Gastrocnemius medialis (tissue), 4 donors: ENCODE data around the gene ST14. TPM values are rescaled to one million over a fixed set of nuclear protein-coding genes. Genes with fewer than 3 reads are reported as not detected.

Experiments used
- ATAC-seq, 2 donors: fragments of 150-250 bp; one replicate each; pipeline ENCODE4 v1.9.1; 2016
- DNase-seq, 2 donors: peaks; one replicate each; pipeline ENCODE4 v3.0.0-alpha.2; 2019
- H3K27ac ChIP-seq, 4 donors: fragments of 200-600 bp; sonication (generic); 1 replicate in 1 of 4; 2 replicates in 3 of 4; pipeline ENCODE4 v1.5.1; 2016 to 2018; ENCODE audit warnings: mild to moderate bottlenecking in 2 of 4, moderate library complexity in 1 of 4
- H3K27me3 ChIP-seq, 3 donors: fragments of 200-600 bp; sonication (generic) in 2 of 3; 1 replicate in 1 of 3; 2 replicates in 2 of 3; pipeline versions ENCODE4 v1.5.1 to v1.6.0; 2016 to 2019; ENCODE audit warnings: mild to moderate bottlenecking in 1 of 3, moderate library complexity in 1 of 3
- H3K36me3 ChIP-seq, 2 donors: fragments of 200-600 bp; sonication (generic) in 1 of 2; one replicate each; pipeline ENCODE4 v1.5.1; 2017 to 2018
- H3K4me1 ChIP-seq, 2 donors: fragments of 200-600 bp; sonication (generic) in 1 of 2; one replicate each; pipeline ENCODE4 v1.5.1; 2016 to 2017; ENCODE audit warnings: mild to moderate bottlenecking in 2 of 2
- H3K4me3 ChIP-seq, 4 donors: fragments of 200-600 bp; sonication (generic) in 3 of 4; 1 replicate in 1 of 4; 2 replicates in 3 of 4; pipeline ENCODE4 v1.5.1; 2016 to 2019; ENCODE audit warnings: mild to moderate bottlenecking in 2 of 4
- H3K9me3 ChIP-seq, 3 donors: fragments of 200-600 bp; sonication (generic) in 2 of 3; 1 replicate in 1 of 3; 2 replicates in 2 of 3; pipeline ENCODE4 v1.5.1; 2016 to 2019
- CTCF ChIP-seq, 5 experiments: fragments of 450-650 bp in 3 of 5; fragments of 200-600 bp in 2 of 5; sonication (generic) in 2 of 5; IDR thresholded peaks in 4 of 5; conservative IDR thresholded peaks in 1 of 5; 1 replicate in 4 of 5; 2 replicates in 1 of 5; pipeline ENCODE4 v1.5.1; 2016 to 2019; ENCODE audit warnings: antibody characterized with exemption in 5 of 5, mild to moderate bottlenecking in 3 of 5, moderate library complexity in 3 of 5
- POLR2A ChIP-seq, 2 donors: fragments of 450-650 bp; IDR thresholded peaks; one replicate each; pipeline ENCODE4 v1.6.1; 2017; ENCODE audit warnings: antibody characterized with exemption in 2 of 2, mild to moderate bottlenecking in 2 of 2, moderate library complexity in 2 of 2
- in situ Hi-C, 4 donors: fragments of 200-750 bp; cut with MboI; loops; one replicate each; pipeline versions ENCODE4 v1.15.0 to v1.8.0; 2017; ENCODE audit warnings: low sequenced_read_pairs in 4 of 4
- intact Hi-C: fragments of 100-400 bp; cut with DNase I; formaldehyde crosslinking; loops from one replicate; pipeline ENCODE4 v1.15.1; 2023; ENCODE audit warnings: low total_unique reads
- total RNA-seq, 4 donors: library from RNA; depleted of rRNA; stranded (reverse); fragments of >200 nt; gene quantifications; one replicate each; pipeline versions ENCODE4 v1.1.0 to v1.2.3, GENCODE V29; 2016

The ST14 gene
- total RNA-seq, 4 donors from 2014 or later, result 0.20 to 2.2 (median 1.3) TPM

- in situ Hi-C loops, result no loop called here
- Histone ChIP-seq H3K4me1 (peaks cover 14 to 16% of the 10 kb centered on the region in 2 donors), H3K27me3 (no peaks in the 10 kb centered on the region), H3K27ac (no peak overlapping the region), H3K4me3 (no peak overlapping the region), H3K9me3 (no peaks in the 10 kb centered on the region), H3K36me3 (peaks cover 0 to 19% of the 10 kb centered on the region in 2 donors)
- no peak for DNase-seq
- intact Hi-C loops, result no loop called here
- TF ChIP-seq CTCF (IDR thresholded peaks at IDR 0.05 in 4 of 5, conservative IDR thresholded peaks at IDR 0.05 in 1 of 5) (no peak), POLR2A (IDR thresholded peaks at IDR 0.05) (no peak)
- no peak for ATAC-seq
Measured at GRCh38 chr11:130118636-130119387, 40.8 kb upstream of the ST14 start.

GRCh38 chr11:130120045-130120444 lies 39.5 kb upstream of the ST14 start:
- Histone ChIP-seq H3K9me3 (no peaks in the 10 kb centered on the region), H3K36me3 (peaks cover 0 to 19% of the 10 kb centered on the region in 2 donors), H3K4me1 (peaks cover 10 to 18% of the 10 kb centered on the region in 2 donors), H3K27me3 (no peaks in the 10 kb centered on the region), H3K27ac (no peak overlapping the region), H3K4me3 (no peak overlapping the region)
- intact Hi-C loops (no loop called here), in situ Hi-C loops (loop anchor here in 1 of 4 donors (10.0 kb wide), 2 partner anchors 45 to 115 kb away; partner anchors contain the start of gene PRDM10)
- DNase-seq (no peak), ATAC-seq (no peak)
- TF ChIP-seq CTCF (IDR thresholded peaks at IDR 0.05 in 4 of 5, conservative IDR thresholded peaks at IDR 0.05 in 1 of 5) (no peak), POLR2A (IDR thresholded peaks at IDR 0.05) (no peak)

GRCh38 chr11:130121445-130121978 lies 38.1 kb upstream of the ST14 start:
- no peak for DNase-seq
- no peak for ATAC-seq
- no peaks in the 10 kb centered on the region for H3K27me3 ChIP-seq
- TF ChIP-seq POLR2A (IDR thresholded peaks at IDR 0.05) (no peak), CTCF (IDR thresholded peaks at IDR 0.05 in 4 of 5, conservative IDR thresholded peaks at IDR 0.05 in 1 of 5) (no peak)
- H3K4me3 ChIP-seq, result no peak overlapping the region
- no peaks in the 10 kb centered on the region for H3K9me3 ChIP-seq
- peak overlapping the region in 2 of 4 donors; percentile 1 to 29 for H3K27ac ChIP-seq
- intact Hi-C loops, result no loop called here
- peaks cover 0 to 19% of the 10 kb centered on the region in 2 donors for H3K36me3 ChIP-seq
- H3K4me1 ChIP-seq, result peaks cover 0 to 18% of the 10 kb centered on the region in 2 donors
- in situ Hi-C loops, result loop anchor here in 1 of 4 donors (10.0 kb wide), 2 partner anchors 47 to 117 kb away; partner anchors contain the start of gene PRDM10

- H3K36me3 ChIP-seq, result peaks cover 0 to 19% of the 10 kb centered on the region in 2 donors
- H3K9me3 ChIP-seq, result no peaks in the 10 kb centered on the region
- TF ChIP-seq POLR2A (IDR thresholded peaks at IDR 0.05) (no peak), CTCF (IDR thresholded peaks at IDR 0.05 in 4 of 5, conservative IDR thresholded peaks at IDR 0.05 in 1 of 5) (no peak)
- in situ Hi-C loops, result loop anchor here in 1 of 4 donors (10.0 kb wide), 2 partner anchors 47 to 117 kb away; partner anchors contain the start of gene PRDM10
- H3K27ac ChIP-seq, result peak overlapping the region in 2 of 4 donors; percentile 1 to 29
- DNase-seq (no peak), ATAC-seq (no peak)
- intact Hi-C loops, result no loop called here
- H3K4me1 ChIP-seq, result peaks cover 2 to 18% of the 10 kb centered on the region in 2 donors
- H3K27me3 ChIP-seq, result no peaks in the 10 kb centered on the region
- H3K4me3 ChIP-seq, result no peak overlapping the region
Measured at GRCh38 chr11:130122141-130122575, 37.4 kb upstream of the ST14 start.
